Measurements from ENCODE around the gene SPATA13. TPM values are rescaled to one million over a fixed set of nuclear protein-coding genes. Genes with fewer than 3 reads are reported as not detected.

SPATA13 gene
- total and polyA plus RNA-seq, 2 donors from 2014 or later: 12.3 to 69.2 TPM

GRCh38 chr13:24148414-24149235, 11.9 kb upstream of the SPATA13 start:
- Histone ChIP-seq H3K4me1 (ENCODE audit: control insufficient read depth in 2 of 3, insufficient read depth in 2 of 3, low read depth in 1 of 3, low read length in 3 of 3) (peaks cover 7 to 18% (median 10%) of the 10 kb centered on the region in 3 donors), H3K9me3 (ENCODE audit: control insufficient read depth in 2 of 3, insufficient read depth in 1 of 3, low read length in 3 of 3) (no peaks in the 10 kb centered on the region), H3K27me3 (ENCODE audit: control insufficient read depth, insufficient read depth, low read length) (no peaks in the 10 kb centered on the region), H3K36me3 (ENCODE audit: control insufficient read depth in 2 of 3, insufficient read depth in 3 of 3, low read length in 3 of 3) (no peaks in the 10 kb centered on the region), H3K27ac (ENCODE audit: low read depth in 2 of 2, low read length in 2 of 2) (peak overlapping the region; percentile 81 to 91), H3K4me3 (ENCODE audit: low read length in 3 of 3) (no peak overlapping the region), H3K9ac (ENCODE audit: low read length in 3 of 3) (peak overlapping the region in 2 of 3 donors; percentile 26 to 35)
- DNase-seq (peak in 4 of 5 donors; percentile 50 to 81 (median 74)), FAIRE-seq (peak; percentile 49)
- intact Hi-C loops (cut with DNase I): no loop called here
- TF ChIP-seq CTCF (IDR thresholded peaks at IDR 0.05; ENCODE audit: borderline replicate concordance, extremely low read depth, insufficient read depth): no peak

GRCh38 chr13:24149246-24150032, 11.1 kb upstream of the SPATA13 start:
- Histone ChIP-seq H3K9me3 (ENCODE audit: control insufficient read depth in 2 of 3, insufficient read depth in 1 of 3, low read length in 3 of 3) (no peaks in the 10 kb centered on the region), H3K27me3 (ENCODE audit: control insufficient read depth, insufficient read depth, low read length) (no peaks in the 10 kb centered on the region), H3K36me3 (ENCODE audit: control insufficient read depth in 2 of 3, insufficient read depth in 3 of 3, low read length in 3 of 3) (no peaks in the 10 kb centered on the region), H3K9ac (ENCODE audit: low read length in 3 of 3) (peak overlapping the region in 2 of 3 donors; percentile 21 to 26), H3K4me1 (ENCODE audit: control insufficient read depth in 2 of 3, insufficient read depth in 2 of 3, low read depth in 1 of 3, low read length in 3 of 3) (peaks cover 7 to 18% (median 9%) of the 10 kb centered on the region in 3 donors), H3K4me3 (ENCODE audit: low read length in 3 of 3) (no peak overlapping the region), H3K27ac (ENCODE audit: low read depth in 2 of 2, low read length in 2 of 2) (peak overlapping the region; percentile 81 to 91)
- FAIRE-seq (no peak), DNase-seq (no peak)
- intact Hi-C loops (cut with DNase I): no loop called here
- TF ChIP-seq CTCF (IDR thresholded peaks at IDR 0.05; ENCODE audit: borderline replicate concordance, extremely low read depth, insufficient read depth): no peak

- no peak for FAIRE-seq
- Histone ChIP-seq H3K9ac (ENCODE audit: low read length in 3 of 3) (no peak overlapping the region), H3K27ac (ENCODE audit: low read depth in 2 of 2, low read length in 2 of 2) (no peak overlapping the region), H3K27me3 (ENCODE audit: control insufficient read depth, insufficient read depth, low read length) (no peaks in the 10 kb centered on the region), H3K9me3 (ENCODE audit: control insufficient read depth in 2 of 3, insufficient read depth in 1 of 3, low read length in 3 of 3) (no peaks in the 10 kb centered on the region), H3K4me1 (ENCODE audit: control insufficient read depth in 2 of 3, insufficient read depth in 2 of 3, low read depth in 1 of 3, low read length in 3 of 3) (peaks cover 7 to 18% (median 9%) of the 10 kb centered on the region in 3 donors), H3K36me3 (ENCODE audit: control insufficient read depth in 2 of 3, insufficient read depth in 3 of 3, low read length in 3 of 3) (no peaks in the 10 kb centered on the region), H3K4me3 (ENCODE audit: low read length in 3 of 3) (no peak overlapping the region)
- intact Hi-C loops (cut with DNase I): no loop called here
- TF ChIP-seq CTCF (IDR thresholded peaks at IDR 0.05; ENCODE audit: borderline replicate concordance, extremely low read depth, insufficient read depth): no peak
- DNase-seq: no peak
Measured at GRCh38 chr13:24150572-24150971, 9.9 kb upstream of the SPATA13 start.

Measured in kidney (tissue), 14 donors.